Upper lobe of right lung (tissue), 1 donor: ENCODE data around the gene UPK3A. TPM values are rescaled to one million over a fixed set of nuclear protein-coding genes. Genes with fewer than 3 reads are reported as not detected.
A peak's percentile ranks its signal among the peaks of the same experiment; 100 is the strongest.
"Not testable (repeated sequence)": the region's sequence is repeated elsewhere in the genome, so short reads cannot be mapped to it uniquely, and the experiment has no call there.

Experiments
- ATAC-seq: fragments of 200-7000 bp; cut with Tn5 transposase; one replicate; pipeline ENCODE4 v1.9.1; 2020; ENCODE audit warnings: mild to moderate bottlenecking, moderate library complexity
- DNase-seq: peaks from one replicate; pipeline ENCODE4 v3.0.0-alpha.2; 2020
- H3K27ac ChIP-seq: fragments of 200-600 bp; one replicate; pipeline ENCODE4 v1.8.0; 2022
- H3K27me3 ChIP-seq: fragments of 200-600 bp; one replicate; pipeline ENCODE4 v1.8.0; 2022; ENCODE audit warnings: mild to moderate bottlenecking
- H3K36me3 ChIP-seq: fragments of 200-600 bp; one replicate; pipeline ENCODE4 v1.8.0; 2022
- H3K4me1 ChIP-seq: fragments of 200-600 bp; one replicate; pipeline ENCODE4 v1.8.0; 2022
- H3K4me3 ChIP-seq: fragments of 200-600 bp; one replicate; pipeline ENCODE4 v1.8.0; 2022; ENCODE audit warnings: mild to moderate bottlenecking
- H3K9me3 ChIP-seq: fragments of 200-600 bp; one replicate; pipeline ENCODE4 v1.8.0; 2022
- CTCF ChIP-seq: fragments of 200-600 bp; IDR thresholded peaks from one replicate; pipeline ENCODE4 v1.8.0; 2022; ENCODE audit warnings: antibody characterized with exemption
- intact Hi-C: fragments of 100-400 bp; cut with DNase I; formaldehyde crosslinking; loops from one replicate; pipeline ENCODE4 v1.11.0; 2022
- total RNA-seq: library from RNA; stranded (reverse); fragmentation: NEBNext Ultra II Directional; extraction: Animal tissue kit (Norgen Biotek cat#: 25700); gene quantifications from one replicate; pipeline ENCODE4 v1.2.1, GENCODE V29; 2021
- donor health status: DM: no; HTN: yes; CAD: no; lungs with severe emphysema.

Gene UPK3A
- total RNA-seq, 1 donor from 2014 or later: not detected

DNA sequence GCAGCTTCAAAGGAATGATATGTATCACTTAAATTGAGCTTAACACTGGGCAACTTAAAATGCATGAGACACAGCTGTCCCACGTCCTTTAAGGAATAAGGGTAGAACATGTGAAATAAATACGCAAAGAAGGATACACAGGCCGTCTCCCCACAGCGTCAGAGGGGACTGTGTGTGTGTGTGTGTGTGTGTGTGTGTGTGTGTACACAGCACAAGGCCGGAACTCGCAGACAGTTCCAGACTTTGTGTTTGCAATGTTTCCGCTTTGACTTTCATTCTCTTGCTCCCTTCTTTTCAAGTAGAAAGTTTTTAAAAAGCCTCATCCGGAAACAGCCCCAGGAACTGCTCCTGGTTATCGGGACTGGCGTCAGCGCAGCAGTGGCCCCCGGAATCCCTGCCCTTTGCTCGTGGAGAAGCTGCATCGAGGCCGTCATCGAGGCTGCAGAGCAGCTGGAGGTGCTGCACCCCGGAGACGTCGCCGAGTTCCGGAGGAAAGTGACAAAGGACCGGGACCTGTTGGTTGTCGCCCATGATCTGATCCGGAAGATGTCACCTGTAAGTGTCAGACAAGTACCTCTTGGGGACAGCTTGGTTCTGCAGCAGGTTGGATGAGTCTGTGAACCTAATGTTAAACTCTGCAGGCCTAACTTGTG lies 38.2 kb downstream of the UPK3A start:
- TF ChIP-seq CTCF: no peak
- Histone ChIP-seq H3K27me3 (no peaks in the 10 kb centered on the region), H3K27ac (no peak overlapping the region), H3K4me3 (no peak overlapping the region), H3K36me3 (peaks cover 25% of the 10 kb centered on the region), H3K9me3 (no peaks in the 10 kb centered on the region), H3K4me1 (peaks cover 22% of the 10 kb centered on the region)
- no peak for DNase-seq
- intact Hi-C loops: no loop called here
- no peak for ATAC-seq

GRCh38 chr22:45323695-45324094 lies 38.9 kb downstream of the UPK3A start:
- no peak for DNase-seq
- intact Hi-C loops: no loop called here
- H3K9me3 ChIP-seq: no peaks in the 10 kb centered on the region
- H3K27ac ChIP-seq: no peak overlapping the region
- peaks cover 15% of the 10 kb centered on the region for H3K4me1 ChIP-seq
- H3K36me3 ChIP-seq: peaks cover 25% of the 10 kb centered on the region
- no peak for ATAC-seq
- no peak for TF ChIP-seq CTCF
- H3K27me3 ChIP-seq: no peaks in the 10 kb centered on the region
- no peak overlapping the region for H3K4me3 ChIP-seq

GRCh38 chr22:45324311-45324711 lies 39.6 kb downstream of the UPK3A start:
- TF ChIP-seq CTCF: no peak
- intact Hi-C loops: no loop called here
- ATAC-seq (no peak), DNase-seq (no peak)
- Histone ChIP-seq H3K4me3 (no peak overlapping the region), H3K27me3 (no peaks in the 10 kb centered on the region), H3K36me3 (peaks cover 28% of the 10 kb centered on the region), H3K27ac (no peak overlapping the region), H3K9me3 (no peaks in the 10 kb centered on the region), H3K4me1 (peaks cover 9% of the 10 kb centered on the region)

DNA sequence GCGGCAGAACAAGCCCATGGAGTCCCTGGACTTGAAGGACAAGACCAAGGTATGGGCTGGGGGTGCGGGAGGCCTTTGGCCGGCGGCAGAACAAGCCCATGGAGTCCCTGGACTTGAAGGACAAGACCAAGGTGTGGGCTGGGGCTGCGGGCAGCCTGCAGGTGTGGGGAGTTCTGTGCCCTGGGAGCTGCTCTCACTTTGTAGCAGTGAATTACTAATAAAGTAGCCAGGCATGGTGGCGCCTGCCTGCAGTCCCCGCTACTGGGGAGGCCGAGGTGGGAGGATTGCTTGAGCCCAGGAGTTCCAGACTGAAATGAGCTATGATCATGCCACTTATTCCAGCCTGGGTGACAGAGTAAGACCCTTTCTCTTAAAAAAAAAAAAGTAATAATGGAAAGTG lies 43.5 kb downstream of the UPK3A start:
- peaks cover 50% of the 10 kb centered on the region for H3K36me3 ChIP-seq
- H3K4me3 ChIP-seq, DNase-seq, ATAC-seq, H3K27ac ChIP-seq, intact Hi-C loops, H3K9me3 ChIP-seq, H3K4me1 ChIP-seq, H3K27me3 ChIP-seq: not testable (repeated sequence)

- intact Hi-C loops: no loop called here
- Histone ChIP-seq H3K4me1 (no peaks in the 10 kb centered on the region), H3K27me3 (no peaks in the 10 kb centered on the region), H3K9me3 (no peaks in the 10 kb centered on the region), H3K27ac (no peak overlapping the region), H3K36me3 (peaks cover 44% of the 10 kb centered on the region), H3K4me3 (no peak overlapping the region)
- ATAC-seq (peak; percentile 32), DNase-seq (no peak)
- TF ChIP-seq CTCF: no peak
Observed at GRCh38 chr22:45328822-45329529, 44.2 kb downstream of the UPK3A start.

DNA sequence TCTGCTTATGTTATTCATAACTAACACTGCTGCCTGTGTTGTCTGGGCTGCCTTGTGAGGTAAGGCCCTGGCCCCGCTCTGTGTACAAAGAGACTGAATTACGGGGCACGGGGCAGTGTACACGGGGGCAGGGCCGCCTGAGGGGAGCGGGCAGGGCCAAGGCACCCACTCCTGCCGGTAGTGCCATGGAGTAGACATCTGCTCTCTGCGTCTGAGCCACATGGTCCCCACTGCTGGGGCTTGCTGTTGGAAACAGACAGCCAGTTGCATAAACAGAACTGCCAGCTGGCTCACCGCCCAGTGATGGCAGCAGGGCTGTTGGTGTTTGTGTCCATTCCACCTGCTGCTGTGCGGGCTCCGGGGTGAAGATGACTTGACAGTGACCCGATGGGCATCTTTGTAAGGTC lies 44.8 kb downstream of the UPK3A start:
- H3K27ac ChIP-seq: no peak overlapping the region
- no peak for DNase-seq
- no peaks in the 10 kb centered on the region for H3K4me1 ChIP-seq

More for the DNA sequence above, 44.8 kb downstream of the UPK3A start:
- no peak overlapping the region for H3K4me3 ChIP-seq
- no peak for TF ChIP-seq CTCF
- intact Hi-C loops: no loop called here
- H3K27me3 ChIP-seq: no peaks in the 10 kb centered on the region
- H3K9me3 ChIP-seq: no peaks in the 10 kb centered on the region
- ATAC-seq: peak; percentile 33
- peaks cover 38% of the 10 kb centered on the region for H3K36me3 ChIP-seq
